GM18502 (cell line): ENCODE results near the gene PRPF6.
A peak's percentile ranks its signal among the peaks of the same experiment; 100 is the strongest.

Experiments used
- ATAC-seq: cut with Tn5 transposase; IDR thresholded peaks from one replicate; pipeline ENCODE4 v1.9.1; 2021; ENCODE audit warnings: mild to moderate bottlenecking; ENCODE audit not compliant: unreplicated experiment, poor library complexity

Gene PRPF6

GRCh38 chr20:63945031-63945658, 35.8 kb upstream of the PRPF6 start:
- no peak for ATAC-seq

- ATAC-seq, result no peak
Observed at GRCh38 chr20:63945921-63946920, 34.7 kb upstream of the PRPF6 start.

GRCh38 chr20:63946986-63947637, 33.8 kb upstream of the PRPF6 start:
- ATAC-seq, result no peak

GRCh38 chr20:63947638-63948456, 33.1 kb upstream of the PRPF6 start:
- no peak for ATAC-seq

- ATAC-seq, result no peak
Observed at GRCh38 chr20:63950701-63951397, 30.1 kb upstream of the PRPF6 start.

GRCh38 chr20:63951398-63952209, 29.3 kb upstream of the PRPF6 start:
- no peak for ATAC-seq

- no peak for ATAC-seq
Observed at GRCh38 chr20:63952210-63952535, 28.8 kb upstream of the PRPF6 start.

GRCh38 chr20:63952769-63953168, 28.2 kb upstream of the PRPF6 start:
- no peak for ATAC-seq

- ATAC-seq, result no peak
Observed at GRCh38 chr20:63953764-63954429, 27.0 kb upstream of the PRPF6 start.

- ATAC-seq, result peak; percentile 8
Observed at GRCh38 chr20:63955281-63955826, 25.6 kb upstream of the PRPF6 start.

- peak; percentile 73 for ATAC-seq
Observed at GRCh38 chr20:63955827-63956663, 24.9 kb upstream of the PRPF6 start, which contains the start of gene UCKL1. UCKL1 (minus strand) TSS chr20:63956416; CDS start chr20:63956372, 44 bp downstream.

- ATAC-seq, result peak; percentile 15
Observed at GRCh38 chr20:63956664-63957003, 24.3 kb upstream of the PRPF6 start.

GRCh38 chr20:63957004-63957689, 23.8 kb upstream of the PRPF6 start:
- peak; percentile 29 for ATAC-seq

GRCh38 chr20:63957690-63958441, 23.1 kb upstream of the PRPF6 start:
- no peak for ATAC-seq

GRCh38 chr20:63958471-63958870, 22.5 kb upstream of the PRPF6 start:
- ATAC-seq, result no peak
